Kidney (tissue), 14 donors: ENCODE measurements around the gene TMEM38A. TPM values are rescaled to one million over a fixed set of nuclear protein-coding genes. Genes with fewer than 3 reads are reported as not detected.
A peak's percentile ranks its signal among the peaks of the same experiment; 100 is the strongest.
"Not testable (repeated sequence)": the region's sequence is repeated elsewhere in the genome, so short reads cannot be mapped to it uniquely, and the experiment has no call there.

Source experiments
- DNase-seq, 5 donors: peaks; one replicate each; pipeline ENCODE4 v3.0.0-alpha.2; 2013 to 2020
- FAIRE-seq: peaks from 2 replicates; lab custom pipeline; 2012; peaks lifted over from hg19 to GRCh38; lab: Jason Lieb, UNC
- H3K27ac ChIP-seq, 2 donors: one replicate each; pipeline ENCODE4 v1.7.0; 2013; ENCODE audit warnings: low read depth in 2 of 2, low read length in 2 of 2, inconsistent platforms in 1 of 2
- H3K27me3 ChIP-seq: one replicate; pipeline ENCODE4 v1.7.1; 2013; ENCODE audit warnings: low read length, inconsistent platforms; ENCODE audit not compliant: control insufficient read depth, insufficient read depth
- H3K36me3 ChIP-seq, 3 donors: one replicate each; pipeline versions ENCODE4 v1.7.0 to v1.7.1; 2013; ENCODE audit warnings: low read length in 3 of 3, control low read depth in 1 of 3, inconsistent platforms in 1 of 3; ENCODE audit not compliant: insufficient read depth in 3 of 3, control insufficient read depth in 2 of 3
- H3K4me1 ChIP-seq, 3 donors: one replicate each; pipeline versions ENCODE4 v1.7.0 to v1.7.1; 2013; ENCODE audit warnings: low read length in 3 of 3, inconsistent platforms in 1 of 3, low read depth in 1 of 3; ENCODE audit not compliant: control insufficient read depth in 2 of 3, insufficient read depth in 2 of 3
- H3K4me3 ChIP-seq, 3 donors: one replicate each; pipeline versions ENCODE4 v1.7.0 to v1.8.1; 2013; ENCODE audit warnings: low read length in 3 of 3, control low read depth in 1 of 3, inconsistent platforms in 1 of 3
- H3K9ac ChIP-seq, 3 donors: one replicate each; pipeline versions ENCODE4 v1.7.0 to v1.7.1; 2013; ENCODE audit warnings: low read length in 3 of 3, control low read depth in 1 of 3, inconsistent platforms in 1 of 3
- H3K9me3 ChIP-seq, 3 donors: one replicate each; pipeline versions ENCODE4 v1.7.0 to v1.7.1; 2013; ENCODE audit warnings: low read length in 3 of 3, control low read depth in 1 of 3, inconsistent platforms in 1 of 3; ENCODE audit not compliant: control insufficient read depth in 2 of 3, insufficient read depth in 1 of 3
- CTCF ChIP-seq: IDR thresholded peaks from 3 replicates; pipeline ENCODE4 v1.5.1; 2012; ENCODE audit warnings: mild to moderate bottlenecking, moderate library complexity, borderline replicate concordance; ENCODE audit not compliant: insufficient read depth; ENCODE audit errors: extremely low read depth
- intact Hi-C: fragments of 100-400 bp; cut with DNase I; formaldehyde crosslinking; loops from one replicate; pipeline ENCODE4 v1.11.1; 2022
- polyA plus RNA-seq: library from polyadenylated mRNA; stranded (reverse); fragments of 350-450 nt; fragmentation: Illumina TruSeq; extraction: RNeasy Lipid Tissue Mini Kit (QIAGEN cat#74804); gene quantifications from one replicate; pipeline ENCODE4 v1.2.3, GENCODE V29; 2014; ENCODE audit warnings: low read depth, low replicate concordance; ENCODE audit not compliant: insufficient read depth
- total RNA-seq: library from RNA; stranded (reverse); fragmentation: NEBNext Ultra II Directional; extraction: Animal tissue kit (Norgen Biotek cat#: 25700); gene quantifications from one replicate; pipeline ENCODE4 v1.2.1, GENCODE V29; 2021
- donor health status: control.
- donor health status: control.
- donor health status: control.
- donor health status: control.
- donor health status: control.
- donor health status: DM: yes; HTN: yes; CAD: no.
- donor health status: Normal renal cell carcinoma (clear cell type).

Gene TMEM38A
- total and polyA plus RNA-seq, 2 donors from 2014 or later: 5.8 to 10.7 TPM

- Histone ChIP-seq H3K4me1 (no peaks in the 10 kb centered on the region), H3K4me3 (no peak overlapping the region), H3K27ac (no peak overlapping the region), H3K9me3 (no peaks in the 10 kb centered on the region), H3K36me3 (peaks cover 11 to 32% (median 28%) of the 10 kb centered on the region in 3 donors), H3K27me3 (no peaks in the 10 kb centered on the region), H3K9ac (no peak overlapping the region)
- no peak for TF ChIP-seq CTCF
- no peak for FAIRE-seq
- intact Hi-C loops: no loop called here
- no peak for DNase-seq
Observed at GRCh38 chr19:16641695-16642094, 19.2 kb upstream of the TMEM38A start.

- DNase-seq (no peak), FAIRE-seq (no peak)
- H3K27ac ChIP-seq: no peak overlapping the region
- no peak overlapping the region for H3K9ac ChIP-seq
- no peaks in the 10 kb centered on the region for H3K9me3 ChIP-seq
- H3K4me3 ChIP-seq: no peak overlapping the region
- no peak for TF ChIP-seq CTCF
- H3K4me1 ChIP-seq: peaks cover 0 to 3% (median 0%) of the 10 kb centered on the region in 3 donors
- no peaks in the 10 kb centered on the region for H3K27me3 ChIP-seq
- H3K36me3 ChIP-seq: peaks cover 15 to 37% (median 33%) of the 10 kb centered on the region in 3 donors
- intact Hi-C loops: no loop called here
Observed at GRCh38 chr19:16645140-16645539, 15.8 kb upstream of the TMEM38A start.

- Histone ChIP-seq H3K4me1 (peaks cover 0 to 3% (median 0%) of the 10 kb centered on the region in 3 donors), H3K9me3 (no peaks in the 10 kb centered on the region), H3K36me3 (peaks cover 23 to 52% (median 35%) of the 10 kb centered on the region in 3 donors), H3K4me3 (no peak overlapping the region), H3K27me3 (no peaks in the 10 kb centered on the region), H3K27ac (no peak overlapping the region), H3K9ac (no peak overlapping the region)
- intact Hi-C loops: no loop called here
- DNase-seq (peak in 2 of 5 donors; percentile 24 to 31), FAIRE-seq (no peak)
- TF ChIP-seq CTCF: no peak
Observed at GRCh38 chr19:16649734-16650133, 11.2 kb upstream of the TMEM38A start.

GRCh38 chr19:16650821-16651220 lies 10.1 kb upstream of the TMEM38A start:
- Histone ChIP-seq H3K4me3 (no peak overlapping the region), H3K36me3 (peaks cover 20 to 51% (median 35%) of the 10 kb centered on the region in 3 donors), H3K27me3 (no peaks in the 10 kb centered on the region), H3K9me3 (no peaks in the 10 kb centered on the region), H3K9ac (no peak overlapping the region), H3K27ac (no peak overlapping the region), H3K4me1 (peaks cover 0 to 3% (median 0%) of the 10 kb centered on the region in 3 donors)
- FAIRE-seq (no peak), DNase-seq (no peak)
- no peak for TF ChIP-seq CTCF
- intact Hi-C loops: no loop called here

- H3K4me3 ChIP-seq, H3K9me3 ChIP-seq, intact Hi-C loops, H3K27ac ChIP-seq, H3K9ac ChIP-seq, DNase-seq, H3K27me3 ChIP-seq, H3K4me1 ChIP-seq, FAIRE-seq: not testable (repeated sequence)
- peaks cover 18 to 46% (median 32%) of the 10 kb centered on the region in 3 donors for H3K36me3 ChIP-seq
Observed at GRCh38 chr19:16651421-16652188, 9.3 kb upstream of the TMEM38A start.
